GM20000 (cell line): Measurements from ENCODE around the gene ATF2.

Experiments
- DNase-seq: peaks from one replicate; pipeline ENCODE4 v3.0.0; 2012; ENCODE audit warnings: low spot score
- CTCF ChIP-seq: IDR thresholded peaks from 2 replicates; pipeline ENCODE4 v1.5.1; 2012; ENCODE audit warnings: mild to moderate bottlenecking, control low read depth; ENCODE audit errors: extremely low read depth, missing control alignments

Gene ATF2

GRCh38 chr2:175027755-175028154, 140.2 kb downstream of the ATF2 start:
- no peak for TF ChIP-seq CTCF
- DNase-seq = no peak

- DNase-seq = no peak
- TF ChIP-seq CTCF = no peak
Measured at GRCh38 chr2:175026385-175026784, 141.6 kb downstream of the ATF2 start.

- TF ChIP-seq CTCF = no peak
- no peak for DNase-seq
Measured at GRCh38 chr2:175025946-175026345, 142.1 kb downstream of the ATF2 start.

GRCh38 chr2:175025233-175025632, 142.8 kb downstream of the ATF2 start:
- no peak for DNase-seq
- no peak for TF ChIP-seq CTCF

- TF ChIP-seq CTCF = no peak
Measured at GRCh38 chr2:175022923-175023322, 145.1 kb downstream of the ATF2 start.

More at GRCh38 chr2:175022923-175023322, 145.1 kb downstream of the ATF2 start:
- no peak for DNase-seq
